Activated naive CD4-positive, alpha-beta T cell (primary cell): ENCODE measurements around the gene GOLGA7B.

Source experiments
- DNase-seq, 4 experiments: peaks; one replicate each; lab custom pipeline; 2025; lab: John Stamatoyannopoulos, UW

Gene GOLGA7B

DNA sequence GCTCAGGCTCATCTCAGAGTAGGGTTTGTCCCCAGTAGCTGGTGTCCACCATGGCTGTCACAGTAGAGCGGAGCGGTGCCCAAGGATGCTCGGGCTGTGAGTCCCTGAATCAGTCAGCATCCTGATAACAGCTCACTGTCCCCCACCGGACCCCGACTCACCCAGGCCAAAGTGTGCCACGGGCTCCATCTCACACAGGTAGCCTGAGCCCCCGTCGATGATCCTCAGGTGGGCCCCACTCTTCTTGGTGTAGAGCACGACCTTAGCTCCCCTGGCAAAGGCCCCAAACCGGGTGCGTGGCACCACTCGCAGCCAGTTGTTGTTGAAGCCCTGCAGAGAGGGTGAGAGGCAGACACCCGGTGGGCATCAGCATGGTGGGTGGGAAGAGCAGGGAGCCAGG, 45.4 kb downstream of the GOLGA7B start:
- DNase-seq: no peak

DNA sequence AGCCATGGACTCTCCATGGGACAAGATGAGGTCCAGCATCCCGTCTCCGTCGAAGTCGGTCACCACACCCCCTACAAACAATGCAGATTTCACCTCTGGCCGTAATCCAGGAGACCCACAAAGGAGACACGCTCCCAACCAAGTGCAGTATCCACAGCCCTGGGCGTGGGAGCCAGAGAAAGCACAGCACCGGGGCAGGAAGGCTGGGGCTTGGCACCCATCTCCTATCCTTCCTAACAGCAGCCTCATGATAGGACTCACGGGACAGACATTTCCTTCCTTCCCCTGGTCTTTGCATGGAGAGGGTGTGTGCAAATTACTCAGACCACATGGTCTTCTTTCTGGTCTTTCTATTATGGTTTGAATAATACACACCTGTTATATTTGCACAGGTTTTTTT, 46.3 kb downstream of the GOLGA7B start:
- DNase-seq: no peak

DNA sequence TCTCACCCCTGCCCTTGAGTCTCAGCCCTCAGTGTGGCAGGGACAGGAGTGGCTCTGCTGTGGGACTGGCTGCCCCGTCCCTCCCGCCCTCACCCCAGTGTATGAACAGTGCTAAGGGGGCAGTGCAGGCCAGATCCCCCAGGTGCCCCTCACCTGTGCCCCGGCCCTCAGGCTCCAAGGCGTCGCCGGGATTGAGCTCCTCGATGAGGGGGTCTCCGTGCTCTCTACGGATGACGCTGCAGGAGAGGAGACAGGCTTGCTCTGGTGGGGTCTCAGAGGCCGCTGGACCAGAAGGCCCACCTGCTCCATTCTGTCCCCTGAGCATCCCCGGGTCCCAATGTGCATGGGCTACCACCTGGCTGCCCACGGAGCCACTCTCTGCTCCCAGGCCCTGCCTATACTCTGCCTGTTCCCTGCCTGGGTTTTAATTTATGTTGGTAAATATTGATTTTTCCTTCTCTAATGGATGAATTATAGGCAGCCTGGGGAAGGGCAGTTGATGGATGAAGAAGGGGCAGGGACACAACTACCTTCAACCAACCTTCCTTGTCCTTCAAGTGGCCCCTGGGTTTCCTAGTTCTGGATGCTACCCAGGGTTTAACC, 47.2 kb downstream of the GOLGA7B start:
- DNase-seq: no peak

- no peak for DNase-seq
Observed at GRCh38 chr10:97898429-97898828, 48.8 kb downstream of the GOLGA7B start.

DNA sequence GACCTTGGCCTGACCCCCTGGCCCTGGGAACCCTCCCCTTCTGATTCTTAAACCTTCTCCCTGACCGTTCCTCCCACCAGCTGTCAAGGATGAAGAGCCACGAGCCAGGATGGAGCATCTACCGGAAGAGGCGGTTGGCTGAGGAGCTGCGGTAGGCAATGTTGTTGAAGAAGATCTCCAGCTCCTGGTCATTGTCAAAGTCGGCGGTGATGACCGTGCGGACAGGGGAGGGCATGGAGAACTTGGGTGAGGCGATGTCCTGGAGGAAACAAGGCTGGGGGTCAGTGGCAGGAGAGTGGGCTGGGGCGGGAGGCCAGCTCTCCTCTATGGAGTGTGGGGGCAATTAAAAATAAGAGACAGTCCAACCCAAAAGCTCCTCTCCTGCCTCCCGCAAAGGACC, 51.7 kb downstream of the GOLGA7B start:
- no peak for DNase-seq

DNA sequence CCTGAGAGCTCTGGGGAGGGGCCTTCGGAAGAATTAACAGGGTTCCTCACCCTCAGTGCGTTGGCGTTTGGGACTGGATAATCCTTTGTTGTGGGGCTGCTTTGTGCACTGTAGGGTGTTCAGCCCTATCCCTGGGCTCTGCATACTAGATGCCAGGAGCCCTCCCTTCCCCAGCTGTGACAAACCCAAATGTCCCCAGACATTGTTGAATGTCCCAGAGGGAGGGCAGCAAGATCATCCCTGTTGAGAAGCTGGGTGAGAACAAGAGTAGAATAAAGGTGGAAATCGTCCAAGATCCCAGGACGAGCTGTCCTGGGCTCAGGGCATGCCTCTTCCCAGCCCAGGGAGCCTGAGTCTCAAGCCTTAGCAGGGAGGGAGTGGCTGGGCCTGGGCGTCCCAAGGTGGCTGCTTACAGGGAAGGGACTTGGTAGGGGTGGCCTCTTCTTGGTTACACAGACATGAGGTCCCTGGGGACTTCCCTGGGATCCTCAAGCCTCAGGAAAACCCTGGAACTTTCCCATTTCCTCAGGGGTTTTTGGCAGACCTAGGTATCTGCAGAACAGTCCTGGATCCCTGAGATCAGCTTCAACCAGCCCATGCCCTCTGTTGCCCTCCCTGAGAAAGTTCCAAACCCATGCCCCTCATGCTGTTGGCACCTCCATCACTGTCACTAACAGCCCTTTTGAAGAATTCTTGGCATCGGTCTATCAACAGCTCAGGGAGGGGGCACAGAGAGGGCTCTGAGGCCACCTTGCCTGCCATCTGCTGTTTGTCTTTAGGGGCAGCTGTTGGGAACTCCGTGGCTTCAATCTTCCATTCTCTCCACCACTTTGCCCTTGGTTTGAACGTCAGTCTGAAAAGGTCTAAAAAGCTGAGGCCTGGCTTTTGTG, 53.7 kb downstream of the GOLGA7B start:
- no peak for DNase-seq

GRCh38 chr10:97904018-97904381, 54.4 kb downstream of the GOLGA7B start:
- DNase-seq: no peak

- no peak for DNase-seq
Observed at GRCh38 chr10:97904576-97904975, 54.9 kb downstream of the GOLGA7B start.

GRCh38 chr10:97905276-97905675, 55.6 kb downstream of the GOLGA7B start:
- no peak for DNase-seq

DNA sequence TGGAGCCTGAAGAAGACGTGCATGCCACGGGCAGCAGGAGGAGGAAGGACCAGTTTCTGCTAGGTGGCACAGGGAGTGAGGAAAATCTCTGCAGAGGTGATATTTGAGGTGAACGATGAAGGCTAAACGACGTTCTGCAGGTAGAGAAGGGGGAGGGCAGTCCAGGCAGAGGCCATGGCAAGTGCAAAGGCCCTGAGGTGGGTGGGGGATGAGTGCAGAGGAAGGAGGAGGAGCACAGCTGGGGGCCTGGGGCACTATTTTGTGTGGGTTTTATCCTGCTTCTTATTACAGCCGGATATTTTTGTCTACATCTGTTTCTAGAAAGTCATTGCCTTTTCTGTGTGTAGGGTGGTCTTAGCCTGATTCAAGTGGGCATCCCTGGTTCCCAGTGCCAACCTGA, 57.6 kb downstream of the GOLGA7B start:
- DNase-seq: no peak

- no peak for DNase-seq
Observed at GRCh38 chr10:97907830-97908229, 58.2 kb downstream of the GOLGA7B start.

- DNase-seq: no peak
Observed at GRCh38 chr10:97910661-97911060, 61.0 kb downstream of the GOLGA7B start.

DNA sequence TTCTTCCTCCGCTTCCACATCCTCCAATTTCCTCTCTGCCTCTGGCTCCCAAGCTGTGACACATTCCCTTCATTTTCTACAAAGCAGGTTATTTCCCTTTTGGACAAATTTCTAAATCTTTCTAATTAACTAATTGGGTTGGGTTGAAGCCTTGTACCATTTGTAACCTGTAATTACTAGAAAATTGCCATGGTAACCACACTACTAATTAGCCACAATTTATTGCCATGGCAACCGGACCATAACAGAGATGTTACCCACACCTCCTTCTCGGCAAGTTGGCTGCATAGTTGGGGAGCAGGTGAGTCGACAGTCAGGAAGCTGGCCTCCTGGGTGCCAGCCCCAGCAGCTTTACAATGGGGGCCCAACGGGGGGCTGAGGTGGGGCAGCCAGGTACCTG, 61.6 kb downstream of the GOLGA7B start:
- DNase-seq: no peak

- no peak for DNase-seq
Observed at GRCh38 chr10:97913193-97913592, 63.5 kb downstream of the GOLGA7B start.

GRCh38 chr10:97913614-97914013, 64.0 kb downstream of the GOLGA7B start:
- no peak for DNase-seq

GRCh38 chr10:97914171-97914836, 64.7 kb downstream of the GOLGA7B start:
- no peak for DNase-seq

DNA sequence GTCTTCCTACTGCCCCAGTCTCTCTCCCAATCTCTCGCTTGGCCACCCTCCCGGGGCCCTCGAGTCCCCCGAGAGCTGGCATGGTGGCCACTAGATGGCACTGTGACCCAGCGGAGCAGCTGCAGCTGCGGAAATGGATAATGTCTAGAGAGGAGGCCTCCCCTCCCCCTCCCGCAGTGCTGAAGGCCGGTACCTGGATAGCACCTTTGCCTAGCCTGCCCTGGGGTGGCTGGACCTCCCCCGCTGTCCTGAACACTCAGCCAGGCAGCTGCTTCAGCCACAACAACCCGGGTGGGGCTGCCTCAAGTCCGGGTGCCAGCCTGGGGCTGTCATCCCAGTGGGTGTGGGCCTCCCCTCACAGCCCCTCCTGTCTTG, 65.2 kb downstream of the GOLGA7B start:
- DNase-seq: peak; percentile 32 to 68 (median 59)

GRCh38 chr10:97915346-97916131, 65.9 kb downstream of the GOLGA7B start:
- no peak for DNase-seq

DNA sequence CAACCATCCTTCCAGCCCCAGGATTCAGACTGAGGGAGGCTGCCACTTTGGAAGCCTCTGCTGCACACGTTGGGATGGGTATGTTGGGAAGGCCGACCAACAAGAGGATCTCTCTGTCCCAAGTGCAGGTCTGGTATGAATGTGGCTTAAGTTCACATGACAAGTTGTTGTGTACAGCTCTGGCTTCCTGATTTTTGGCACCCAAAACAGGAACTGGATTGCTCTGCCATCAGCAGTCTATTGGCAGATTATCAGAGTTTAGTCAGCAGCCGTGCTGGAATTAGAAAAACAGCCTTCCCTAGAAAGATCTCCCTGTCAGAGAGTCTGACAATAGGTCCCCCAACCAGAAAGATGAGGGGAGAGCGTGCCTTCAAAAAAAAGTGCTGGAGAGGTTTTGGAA, 66.9 kb downstream of the GOLGA7B start:
- DNase-seq: no peak

GRCh38 chr10:97919012-97919411, 69.4 kb downstream of the GOLGA7B start:
- no peak for DNase-seq

- DNase-seq: no peak
Observed at GRCh38 chr10:97920865-97921264, 71.2 kb downstream of the GOLGA7B start.
